ENCODE results near the gene MRPS35.

Gene MRPS35

DNA sequence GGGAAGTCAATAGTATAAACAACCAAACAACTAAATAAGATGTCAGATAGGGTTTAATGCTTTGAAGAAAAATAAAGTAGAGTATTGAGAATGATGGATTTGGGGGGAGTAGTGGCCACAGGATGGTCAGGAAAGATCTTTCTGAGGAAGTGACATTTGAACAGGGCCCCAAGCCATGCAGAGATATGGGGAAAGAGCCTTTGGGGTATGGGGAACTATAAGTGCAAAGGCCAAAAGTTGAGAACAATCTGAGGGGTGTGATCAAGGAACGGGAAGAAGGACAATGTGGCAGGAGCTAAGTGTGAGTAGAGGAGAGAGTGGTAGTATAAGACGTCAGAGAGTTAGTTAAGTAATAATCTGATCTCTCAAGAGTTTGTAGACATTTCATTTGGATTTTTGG lies 1.3 kb downstream of the MRPS35 start:
- Histone ChIP-seq H4K8ac (ENCODE audit: low read depth, low read length) (no peak overlapping the region), H3K27me3 (ENCODE audit: insufficient read depth, low read length) (no peaks in the 10 kb centered on the region), H2BK12ac (ENCODE audit: low read length) (no peak overlapping the region), H3K4me3 (ENCODE audit: low read depth, low read length) (no peak overlapping the region), H4K12ac (ENCODE audit: low read depth, low read length) (no peak overlapping the region), H3K9me3 (ENCODE audit: insufficient read depth, low read depth, low read length) (no peaks in the 10 kb centered on the region), H2AK5ac (ENCODE audit: low read length) (no peak overlapping the region), H3K79me2 (ENCODE audit: control insufficient read depth, insufficient read depth, low read length, poor library complexity) (peaks cover 13% of the 10 kb centered on the region), H3K36me3 (ENCODE audit: control insufficient read depth in 1 of 2, insufficient read depth in 2 of 2, low read length in 2 of 2) (peaks cover 7 to 11% of the 10 kb centered on the region in 2 experiments), H3K9ac (ENCODE audit: low read length) (no peak overlapping the region), H3K4me2 (ENCODE audit: low read length) (no peak overlapping the region), H2BK120ac (ENCODE audit: insufficient read depth, low read length, poor library complexity) (no peak overlapping the region), H3K27ac (ENCODE audit: low read depth, low read length) (no peak overlapping the region), H3K23ac (ENCODE audit: low read length) (no peak overlapping the region), H2BK5ac (ENCODE audit: low read depth, low read length, poor library complexity) (no peak overlapping the region), H3K14ac (ENCODE audit: low read length) (no peak overlapping the region), H3K79me1 (ENCODE audit: low read length) (peaks cover 10% of the 10 kb centered on the region), H3K4ac (ENCODE audit: low read depth, low read length) (peak overlapping the region; percentile 40), H2AFZ (ENCODE audit: insufficient read depth, low read length, poor library complexity) (no peak overlapping the region), H3K18ac (ENCODE audit: low read length) (no peak overlapping the region), H3K4me1 (ENCODE audit: control insufficient read depth in 1 of 2, insufficient read depth in 2 of 2, low read length in 2 of 2) (no peaks in the 10 kb centered on the region), H4K91ac (ENCODE audit: low read depth, low read length) (no peak overlapping the region)
- WGBS (ENCODE audit: extremely low coverage, insufficient coverage, insufficient read length) = no CpG with 5 or more reads among the region's 2 CpGs
- no peak for DNase-seq

DNA sequence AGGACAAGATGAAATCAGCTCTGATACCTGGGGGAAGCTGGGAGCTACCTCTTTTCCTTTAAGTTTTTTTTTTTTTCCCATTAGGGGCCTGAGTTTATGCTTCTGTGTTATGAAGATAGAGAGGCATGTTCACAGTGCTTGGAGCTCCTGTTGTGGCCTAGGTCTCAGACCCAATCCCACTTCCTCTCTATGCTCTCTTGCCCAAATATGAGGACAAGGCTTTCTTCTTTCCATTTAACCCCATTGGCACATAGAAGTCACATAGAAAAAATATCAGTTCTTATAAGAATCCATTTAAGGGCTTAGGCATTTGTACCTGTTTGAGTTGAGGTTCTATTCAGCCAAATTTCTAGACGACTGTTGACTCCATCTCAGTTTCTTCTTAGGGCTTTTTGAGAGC lies 12.6 kb downstream of the MRPS35 start:
- Histone ChIP-seq H2BK120ac (ENCODE audit: insufficient read depth, low read length, poor library complexity) (no peak overlapping the region), H3K4me2 (ENCODE audit: low read length) (no peak overlapping the region), H3K9me3 (ENCODE audit: insufficient read depth, low read depth, low read length) (no peaks in the 10 kb centered on the region)

DNA sequence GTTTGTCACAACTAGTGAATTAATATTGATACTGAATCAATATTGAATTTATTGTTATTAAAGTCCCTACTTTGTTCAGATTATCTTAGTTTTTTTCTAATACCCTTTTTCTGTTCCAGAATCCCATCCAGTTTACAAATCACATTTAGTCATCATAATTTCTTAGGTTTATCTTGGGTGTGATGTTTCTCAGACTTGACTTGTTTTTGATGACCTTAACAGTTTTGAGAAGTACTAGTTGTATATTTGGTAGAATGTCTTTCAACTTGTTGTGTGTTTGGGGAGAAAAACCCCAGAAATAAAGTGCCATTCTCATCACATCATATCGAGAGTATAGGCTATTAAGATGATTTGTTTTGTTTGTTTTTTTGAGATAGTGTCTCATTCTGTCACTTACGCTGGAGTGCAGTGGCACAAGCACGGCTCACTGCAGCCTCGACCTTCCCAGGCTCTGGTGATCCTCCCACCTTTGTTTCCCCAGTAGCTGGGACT lies 19.5 kb downstream of the MRPS35 start:
- no peak overlapping the region for H2AK5ac ChIP-seq (ENCODE audit: low read length)
- no peak overlapping the region for H3K4me2 ChIP-seq (ENCODE audit: low read length)
- no peak overlapping the region for H3K4me3 ChIP-seq (ENCODE audit: low read depth, low read length)
- no peak overlapping the region for H3K27ac ChIP-seq (ENCODE audit: low read depth, low read length)
- no peak overlapping the region for H3K9ac ChIP-seq (ENCODE audit: low read length)
- no peak overlapping the region for H4K12ac ChIP-seq (ENCODE audit: low read depth, low read length)
- no peak overlapping the region for H2BK120ac ChIP-seq (ENCODE audit: insufficient read depth, low read length, poor library complexity)
- no peak overlapping the region for H3K18ac ChIP-seq (ENCODE audit: low read length)
- no peak overlapping the region for H3K14ac ChIP-seq (ENCODE audit: low read length)
- H3K4me1 ChIP-seq (ENCODE audit: control insufficient read depth in 1 of 2, insufficient read depth in 2 of 2, low read length in 2 of 2) = no peaks in the 10 kb centered on the region
- WGBS (ENCODE audit: extremely low coverage, insufficient coverage, insufficient read length) = no CpG with 5 or more reads among the region's 4 CpGs
- H4K91ac ChIP-seq (ENCODE audit: low read depth, low read length) = no peak overlapping the region
- no peaks in the 10 kb centered on the region for H3K79me2 ChIP-seq (ENCODE audit: control insufficient read depth, insufficient read depth, low read length, poor library complexity)
- H2BK5ac ChIP-seq (ENCODE audit: low read depth, low read length, poor library complexity) = no peak overlapping the region
- no peak overlapping the region for H3K4ac ChIP-seq (ENCODE audit: low read depth, low read length)
- no peak overlapping the region for H2BK12ac ChIP-seq (ENCODE audit: low read length)
- H4K8ac ChIP-seq (ENCODE audit: low read depth, low read length) = no peak overlapping the region
- H3K23ac ChIP-seq (ENCODE audit: low read length) = no peak overlapping the region
- no peaks in the 10 kb centered on the region for H3K27me3 ChIP-seq (ENCODE audit: insufficient read depth, low read length)
- H3K36me3 ChIP-seq (ENCODE audit: control insufficient read depth in 1 of 2, insufficient read depth in 2 of 2, low read length in 2 of 2) = peaks cover 5 to 11% of the 10 kb centered on the region in 2 experiments
- no peaks in the 10 kb centered on the region for H3K9me3 ChIP-seq (ENCODE audit: insufficient read depth, low read depth, low read length)
- no peak overlapping the region for H2AFZ ChIP-seq (ENCODE audit: insufficient read depth, low read length, poor library complexity)
- H3K79me1 ChIP-seq (ENCODE audit: low read length) = no peaks in the 10 kb centered on the region
- no peak for DNase-seq

More for the DNA sequence above, 12.6 kb downstream of the MRPS35 start:
- Histone ChIP-seq H3K79me2 (ENCODE audit: control insufficient read depth, insufficient read depth, low read length, poor library complexity) (no peaks in the 10 kb centered on the region), H2AFZ (ENCODE audit: insufficient read depth, low read length, poor library complexity) (no peak overlapping the region), H4K8ac (ENCODE audit: low read depth, low read length) (no peak overlapping the region), H3K14ac (ENCODE audit: low read length) (no peak overlapping the region), H3K79me1 (ENCODE audit: low read length) (no peaks in the 10 kb centered on the region), H2AK5ac (ENCODE audit: low read length) (no peak overlapping the region), H3K18ac (ENCODE audit: low read length) (no peak overlapping the region), H4K91ac (ENCODE audit: low read depth, low read length) (no peak overlapping the region), H3K27ac (ENCODE audit: low read depth, low read length) (no peak overlapping the region), H3K9ac (ENCODE audit: low read length) (no peak overlapping the region), H3K36me3 (ENCODE audit: control insufficient read depth in 1 of 2, insufficient read depth in 2 of 2, low read length in 2 of 2) (peaks cover 14 to 17% of the 10 kb centered on the region in 2 experiments), H3K27me3 (ENCODE audit: insufficient read depth, low read length) (no peaks in the 10 kb centered on the region), H2BK12ac (ENCODE audit: low read length) (no peak overlapping the region), H4K12ac (ENCODE audit: low read depth, low read length) (no peak overlapping the region), H3K4ac (ENCODE audit: low read depth, low read length) (no peak overlapping the region), H3K23ac (ENCODE audit: low read length) (no peak overlapping the region), H2BK5ac (ENCODE audit: low read depth, low read length, poor library complexity) (no peak overlapping the region), H3K4me1 (ENCODE audit: control insufficient read depth in 1 of 2, insufficient read depth in 2 of 2, low read length in 2 of 2) (no peaks in the 10 kb centered on the region), H3K4me3 (ENCODE audit: low read depth, low read length) (no peak overlapping the region)
- no CpG with 5 or more reads among the region's 1 CpG for WGBS (ENCODE audit: extremely low coverage, insufficient coverage, insufficient read length)
- DNase-seq = no peak

DNA sequence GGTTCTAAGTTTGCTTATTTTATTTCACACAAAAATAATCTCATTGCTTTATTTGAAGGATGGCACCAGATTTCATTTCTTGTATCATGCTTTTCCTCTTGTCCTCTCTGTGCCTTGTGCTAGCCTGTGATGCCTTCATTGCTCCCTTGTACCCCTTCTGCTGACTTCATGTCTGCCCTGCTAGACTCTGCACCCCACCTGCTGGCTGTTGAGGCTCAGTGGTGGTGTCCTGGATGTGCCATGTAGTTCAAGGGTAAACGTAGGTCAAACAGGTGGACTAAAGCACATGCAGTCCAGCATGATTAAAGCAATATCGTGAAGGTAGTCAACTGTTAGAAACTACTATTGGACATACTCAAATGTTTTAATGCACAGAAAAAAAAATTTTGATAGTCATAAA lies 21.6 kb downstream of the MRPS35 start:
- Histone ChIP-seq H4K8ac (ENCODE audit: low read depth, low read length) (no peak overlapping the region), H3K4ac (ENCODE audit: low read depth, low read length) (no peak overlapping the region), H3K27me3 (ENCODE audit: insufficient read depth, low read length) (no peaks in the 10 kb centered on the region), H2BK12ac (ENCODE audit: low read length) (no peak overlapping the region), H3K79me2 (ENCODE audit: control insufficient read depth, insufficient read depth, low read length, poor library complexity) (no peaks in the 10 kb centered on the region), H3K79me1 (ENCODE audit: low read length) (no peaks in the 10 kb centered on the region), H3K4me3 (ENCODE audit: low read depth, low read length) (no peak overlapping the region), H2BK120ac (ENCODE audit: insufficient read depth, low read length, poor library complexity) (no peak overlapping the region), H3K23ac (ENCODE audit: low read length) (no peak overlapping the region), H3K9ac (ENCODE audit: low read length) (no peak overlapping the region), H3K18ac (ENCODE audit: low read length) (no peak overlapping the region), H3K14ac (ENCODE audit: low read length) (no peak overlapping the region), H3K27ac (ENCODE audit: low read depth, low read length) (no peak overlapping the region), H2AFZ (ENCODE audit: insufficient read depth, low read length, poor library complexity) (no peak overlapping the region), H2AK5ac (ENCODE audit: low read length) (no peak overlapping the region), H4K91ac (ENCODE audit: low read depth, low read length) (no peak overlapping the region), H2BK5ac (ENCODE audit: low read depth, low read length, poor library complexity) (no peak overlapping the region), H3K36me3 (ENCODE audit: control insufficient read depth in 1 of 2, insufficient read depth in 2 of 2, low read length in 2 of 2) (peaks cover 7 to 9% of the 10 kb centered on the region in 2 experiments), H4K12ac (ENCODE audit: low read depth, low read length) (no peak overlapping the region), H3K4me1 (ENCODE audit: control insufficient read depth in 1 of 2, insufficient read depth in 2 of 2, low read length in 2 of 2) (no peaks in the 10 kb centered on the region), H3K4me2 (ENCODE audit: low read length) (no peak overlapping the region), H3K9me3 (ENCODE audit: insufficient read depth, low read depth, low read length) (no peaks in the 10 kb centered on the region)
- no CpG with 5 or more reads among the region's 2 CpGs for WGBS (ENCODE audit: extremely low coverage, insufficient coverage, insufficient read length)
- no peak for DNase-seq
